ENCODE data around the gene SLC16A12. TPM values are rescaled to one million over a fixed set of nuclear protein-coding genes. Genes with fewer than 3 reads are reported as not detected.

Gene SLC16A12
- total RNA-seq, 3 donors from 2014 or later (not counting 1 experiment from before 2014, with no cell fraction given): not detected

GRCh38 chr10:89576022-89576421 is 40.6 kb upstream of the SLC16A12 start:
- no peak for ATAC-seq
- no peaks in the 10 kb centered on the region for H3K9me3 ChIP-seq (ENCODE audit: control insufficient read depth, insufficient read depth, low read length)
- no peak overlapping the region for H3K4me3 ChIP-seq (ENCODE audit: low read length)
- H3K27me3 ChIP-seq (ENCODE audit: control insufficient read depth, insufficient read depth, low read length): no peaks in the 10 kb centered on the region
- H3K27ac Mint-ChIP-seq: no peak overlapping the region
- H3K27me3 Mint-ChIP-seq (ENCODE audit: low read depth in 2 of 2): no peaks in the 10 kb centered on the region
- H3K9me3 Mint-ChIP-seq: no peaks in the 10 kb centered on the region
- 69% methylated on average over 3 of the region's 3 CpGs for WGBS (ENCODE audit: insufficient coverage)
- H3K4me1 ChIP-seq (ENCODE audit: control insufficient read depth, insufficient read depth, low read length): no peaks in the 10 kb centered on the region
- TF ChIP-seq, protein P1, sequence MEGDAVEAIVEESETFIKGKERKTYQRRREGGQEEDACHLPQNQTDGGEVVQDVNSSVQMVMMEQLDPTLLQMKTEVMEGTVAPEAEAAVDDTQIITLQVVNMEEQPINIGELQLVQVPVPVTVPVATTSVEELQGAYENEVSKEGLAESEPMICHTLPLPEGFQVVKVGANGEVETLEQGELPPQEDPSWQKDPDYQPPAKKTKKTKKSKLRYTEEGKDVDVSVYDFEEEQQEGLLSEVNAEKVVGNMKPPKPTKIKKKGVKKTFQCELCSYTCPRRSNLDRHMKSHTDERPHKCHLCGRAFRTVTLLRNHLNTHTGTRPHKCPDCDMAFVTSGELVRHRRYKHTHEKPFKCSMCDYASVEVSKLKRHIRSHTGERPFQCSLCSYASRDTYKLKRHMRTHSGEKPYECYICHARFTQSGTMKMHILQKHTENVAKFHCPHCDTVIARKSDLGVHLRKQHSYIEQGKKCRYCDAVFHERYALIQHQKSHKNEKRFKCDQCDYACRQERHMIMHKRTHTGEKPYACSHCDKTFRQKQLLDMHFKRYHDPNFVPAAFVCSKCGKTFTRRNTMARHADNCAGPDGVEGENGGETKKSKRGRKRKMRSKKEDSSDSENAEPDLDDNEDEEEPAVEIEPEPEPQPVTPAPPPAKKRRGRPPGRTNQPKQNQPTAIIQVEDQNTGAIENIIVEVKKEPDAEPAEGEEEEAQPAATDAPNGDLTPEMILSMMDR (IDR thresholded peaks at IDR 0.05): no peak
- H3K36me3 ChIP-seq (ENCODE audit: control insufficient read depth, insufficient read depth, low read length): no peaks in the 10 kb centered on the region
- H3K36me3 Mint-ChIP-seq: no peaks in the 10 kb centered on the region
- H3K4me3 Mint-ChIP-seq: no peak overlapping the region
- no peaks in the 10 kb centered on the region for H3K4me1 Mint-ChIP-seq
- no peak for DNase-seq
- intact Hi-C loops (cut with micrococcal nuclease): no loop called here
- H3K27ac ChIP-seq (ENCODE audit: low read length): no peak overlapping the region

DNA sequence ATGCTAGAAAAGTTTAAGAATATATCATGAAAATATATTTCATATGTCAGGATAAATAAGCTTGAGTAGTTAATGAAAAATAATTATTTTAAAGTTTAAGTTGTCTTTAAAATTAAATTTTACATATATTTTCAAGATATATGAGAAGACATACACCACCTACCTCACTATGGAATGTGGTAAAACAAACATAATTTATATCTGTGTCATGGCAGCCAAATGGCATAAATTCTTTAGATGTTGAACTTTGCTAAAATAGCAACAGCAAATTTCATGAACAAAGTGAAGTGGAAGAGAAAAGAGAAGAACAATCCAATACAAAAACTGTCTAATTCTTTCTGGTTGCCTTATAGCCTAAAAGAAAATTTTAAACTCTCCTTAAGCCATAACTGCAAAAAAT is 39.6 kb upstream of the SLC16A12 start:
- no peak overlapping the region for H3K27ac ChIP-seq (ENCODE audit: low read length)
- ATAC-seq (no peak), DNase-seq (no peak)
- no peaks in the 10 kb centered on the region for H3K4me1 ChIP-seq (ENCODE audit: control insufficient read depth, insufficient read depth, low read length)
- Mint-ChIP-seq H3K36me3 (no peaks in the 10 kb centered on the region), H3K9me3 (no peaks in the 10 kb centered on the region), H3K27me3 (ENCODE audit: low read depth in 2 of 2) (no peaks in the 10 kb centered on the region), H3K4me1 (no peaks in the 10 kb centered on the region), H3K4me3 (no peak overlapping the region), H3K27ac (no peak overlapping the region)
- TF ChIP-seq, protein P1 (IDR thresholded peaks at IDR 0.05): no peak
- H3K9me3 ChIP-seq (ENCODE audit: control insufficient read depth, insufficient read depth, low read length): no peaks in the 10 kb centered on the region
- intact Hi-C loops (cut with micrococcal nuclease): no loop called here
- H3K4me3 ChIP-seq (ENCODE audit: low read length): no peak overlapping the region
- H3K27me3 ChIP-seq (ENCODE audit: control insufficient read depth, insufficient read depth, low read length): no peaks in the 10 kb centered on the region
- H3K36me3 ChIP-seq (ENCODE audit: control insufficient read depth, insufficient read depth, low read length): no peaks in the 10 kb centered on the region

GRCh38 chr10:89574368-89574767 is 39.0 kb upstream of the SLC16A12 start:
- H3K27ac Mint-ChIP-seq: no peak overlapping the region
- no peaks in the 10 kb centered on the region for H3K9me3 Mint-ChIP-seq
- Histone ChIP-seq H3K27ac (ENCODE audit: low read length) (no peak overlapping the region), H3K36me3 (ENCODE audit: control insufficient read depth, insufficient read depth, low read length) (no peaks in the 10 kb centered on the region), H3K4me3 (ENCODE audit: low read length) (no peak overlapping the region), H3K9me3 (ENCODE audit: control insufficient read depth, insufficient read depth, low read length) (no peaks in the 10 kb centered on the region), H3K4me1 (ENCODE audit: control insufficient read depth, insufficient read depth, low read length) (no peaks in the 10 kb centered on the region), H3K27me3 (ENCODE audit: control insufficient read depth, insufficient read depth, low read length) (no peaks in the 10 kb centered on the region)
- intact Hi-C loops (cut with micrococcal nuclease): no loop called here
- H3K27me3 Mint-ChIP-seq (ENCODE audit: low read depth in 2 of 2): no peaks in the 10 kb centered on the region
- no peaks in the 10 kb centered on the region for H3K36me3 Mint-ChIP-seq
- TF ChIP-seq, protein P1 (IDR thresholded peaks at IDR 0.05): no peak
- no peak overlapping the region for H3K4me3 Mint-ChIP-seq
- ATAC-seq (no peak), DNase-seq (no peak)
- H3K4me1 Mint-ChIP-seq: no peaks in the 10 kb centered on the region
- WGBS (ENCODE audit: insufficient coverage): 90% methylated on average over 1 of the region's 1 CpG

- DNase-seq (no peak), ATAC-seq (no peak)
- WGBS (ENCODE audit: insufficient coverage): no CpG with 5 or more reads among the region's 3 CpGs
- no peaks in the 10 kb centered on the region for H3K4me1 Mint-ChIP-seq
- peaks cover 5 to 35% of the 10 kb centered on the region in 2 donors for H3K27me3 Mint-ChIP-seq (ENCODE audit: low read depth in 2 of 2)
- TF ChIP-seq, protein P1 (IDR thresholded peaks at IDR 0.05): no peak
- H3K9me3 Mint-ChIP-seq: no peaks in the 10 kb centered on the region
- Histone ChIP-seq H3K4me1 (ENCODE audit: control insufficient read depth, insufficient read depth, low read length) (no peaks in the 10 kb centered on the region), H3K27ac (ENCODE audit: low read length) (no peak overlapping the region), H3K9me3 (ENCODE audit: control insufficient read depth, insufficient read depth, low read length) (no peaks in the 10 kb centered on the region), H3K27me3 (ENCODE audit: control insufficient read depth, insufficient read depth, low read length) (no peaks in the 10 kb centered on the region), H3K36me3 (ENCODE audit: control insufficient read depth, insufficient read depth, low read length) (no peaks in the 10 kb centered on the region), H3K4me3 (ENCODE audit: low read length) (no peak overlapping the region)
- H3K27ac Mint-ChIP-seq: no peak overlapping the region
- intact Hi-C loops (cut with micrococcal nuclease): no loop called here
- H3K36me3 Mint-ChIP-seq: no peaks in the 10 kb centered on the region
- no peak overlapping the region for H3K4me3 Mint-ChIP-seq
Observed at GRCh38 chr10:89567576-89568245, 32.3 kb upstream of the SLC16A12 start.
